Vagina (tissue), 2 donors: ENCODE measurements around the gene SAE1. TPM values are rescaled to one million over a fixed set of nuclear protein-coding genes. Genes with fewer than 3 reads are reported as not detected.

Experiments used
- DNase-seq, 2 donors: peaks; one replicate each; pipeline ENCODE4 v3.0.0-alpha.2; 2017; ENCODE audit errors: extremely low spot score in 2 of 2
- H3K27ac ChIP-seq: fragments of 200-600 bp; sonication (generic); one replicate; pipeline ENCODE4 v1.5.1; 2019
- H3K27me3 ChIP-seq: fragments of 200-600 bp; sonication (generic); one replicate; pipeline ENCODE4 v1.5.1; 2019
- H3K36me3 ChIP-seq, 2 donors: fragments of 200-600 bp; sonication (generic); one replicate each; pipeline ENCODE4 v1.5.1; 2017 to 2019
- H3K4me1 ChIP-seq: fragments of 200-600 bp; sonication (generic); one replicate; pipeline ENCODE4 v1.5.1; 2019
- H3K4me3 ChIP-seq, 2 donors: fragments of 200-600 bp; sonication (generic); 1 replicate in 1 of 2; 2 replicates in 1 of 2; pipeline ENCODE4 v1.5.1; 2016 to 2019
- H3K9me3 ChIP-seq: fragments of 200-600 bp; sonication (generic); one replicate; pipeline ENCODE4 v1.5.1; 2019
- CTCF ChIP-seq, 3 experiments: fragments of 450-650 bp in 2 of 3; fragments of 200-600 bp in 1 of 3; sonication (generic) in 1 of 3; IDR thresholded peaks; one replicate each; pipeline ENCODE4 v1.5.1; 2017 to 2019; ENCODE audit warnings: antibody characterized with exemption in 3 of 3, mild to moderate bottlenecking in 2 of 3, moderate library complexity in 2 of 3
- POLR2A ChIP-seq, 2 donors: fragments of 450-650 bp; IDR thresholded peaks; one replicate each; pipeline ENCODE4 v1.6.1; 2017; ENCODE audit warnings: antibody characterized with exemption in 2 of 2, mild to moderate bottlenecking in 2 of 2, moderate library complexity in 2 of 2
- POLR2AphosphoS5 ChIP-seq, 2 donors: sonication (generic); formaldehyde crosslinking; IDR thresholded peaks; one replicate each; pipeline ENCODE4 v1.9.0; 2017; ENCODE audit warnings: antibody characterized with exemption in 2 of 2, mild to moderate bottlenecking in 2 of 2, low read depth in 1 of 2; ENCODE audit not compliant: insufficient read depth in 1 of 2
- intact Hi-C: fragments of 100-400 bp; cut with DNase I; formaldehyde crosslinking; loops from one replicate; pipeline ENCODE4 v1.15.1; 2023
- total RNA-seq: library from RNA; depleted of rRNA; stranded (reverse); fragments of >200 nt; gene quantifications from one replicate; pipeline ENCODE4 v1.2.3, GENCODE V29; 2016

SAE1 gene
- total RNA-seq, 1 donor from 2014 or later = 32.7 TPM

- Histone ChIP-seq H3K36me3 (peaks cover 0 to 13% of the 10 kb centered on the region in 2 donors), H3K9me3 (no peaks in the 10 kb centered on the region), H3K4me1 (peaks cover 10% of the 10 kb centered on the region), H3K27me3 (no peaks in the 10 kb centered on the region), H3K4me3 (no peak overlapping the region), H3K27ac (peak overlapping the region; percentile 74)
- intact Hi-C loops = loop anchor here (5.0 kb wide), 1 partner anchor 33 kb away; no protein-coding TSS in a partner anchor
- DNase-seq = no peak
- TF ChIP-seq POLR2AphosphoS5 (IDR thresholded peaks at IDR 0.05; ENCODE audit: insufficient read depth in 1 of 2, low read depth in 1 of 2) (no peak), POLR2A (IDR thresholded peaks at IDR 0.05) (no peak), CTCF (IDR thresholded peaks at IDR 0.05) (no peak)
Observed at GRCh38 chr19:47209319-47210179, 78.9 kb downstream of the SAE1 start.

DNA sequence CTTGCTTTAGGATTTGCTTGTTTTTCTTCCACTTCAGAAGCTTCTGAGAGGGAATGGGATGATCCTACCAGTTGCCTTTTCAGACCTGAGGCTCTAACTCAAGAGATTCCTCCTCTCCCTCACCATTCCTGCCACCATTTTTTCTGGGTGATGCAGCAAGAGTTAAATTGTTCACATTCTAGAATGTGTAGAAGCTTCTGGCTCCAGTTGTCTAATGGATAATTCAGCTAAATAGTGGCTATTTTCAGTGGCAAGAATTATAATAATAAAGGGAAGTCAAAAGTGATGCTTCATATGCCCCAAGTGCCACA is 79.5 kb downstream of the SAE1 start:
- TF ChIP-seq POLR2A (IDR thresholded peaks at IDR 0.05) (no peak), POLR2AphosphoS5 (IDR thresholded peaks at IDR 0.05; ENCODE audit: insufficient read depth in 1 of 2, low read depth in 1 of 2) (no peak), CTCF (IDR thresholded peaks at IDR 0.05) (no peak)
- peaks cover 10% of the 10 kb centered on the region for H3K4me1 ChIP-seq
- peak overlapping the region; percentile 74 for H3K27ac ChIP-seq
- DNase-seq = no peak
- H3K4me3 ChIP-seq = no peak overlapping the region
- peaks cover 0 to 13% of the 10 kb centered on the region in 2 donors for H3K36me3 ChIP-seq
- H3K27me3 ChIP-seq = no peaks in the 10 kb centered on the region
- H3K9me3 ChIP-seq = no peaks in the 10 kb centered on the region
- intact Hi-C loops = no loop called here

- intact Hi-C loops = no loop called here
- Histone ChIP-seq H3K36me3 (peaks cover 0 to 13% of the 10 kb centered on the region in 2 donors), H3K27ac (peak overlapping the region; percentile 74), H3K4me3 (no peak overlapping the region), H3K4me1 (peaks cover 10% of the 10 kb centered on the region), H3K27me3 (no peaks in the 10 kb centered on the region), H3K9me3 (no peaks in the 10 kb centered on the region)
- TF ChIP-seq POLR2A (IDR thresholded peaks at IDR 0.05) (no peak), CTCF (IDR thresholded peaks at IDR 0.05) (peak; percentile 59 to 90 (median 87)), POLR2AphosphoS5 (IDR thresholded peaks at IDR 0.05; ENCODE audit: insufficient read depth in 1 of 2, low read depth in 1 of 2) (peak in 1 of 2 donors; percentile 72)
- no peak for DNase-seq
Observed at GRCh38 chr19:47210689-47211316, 80.2 kb downstream of the SAE1 start.

DNA sequence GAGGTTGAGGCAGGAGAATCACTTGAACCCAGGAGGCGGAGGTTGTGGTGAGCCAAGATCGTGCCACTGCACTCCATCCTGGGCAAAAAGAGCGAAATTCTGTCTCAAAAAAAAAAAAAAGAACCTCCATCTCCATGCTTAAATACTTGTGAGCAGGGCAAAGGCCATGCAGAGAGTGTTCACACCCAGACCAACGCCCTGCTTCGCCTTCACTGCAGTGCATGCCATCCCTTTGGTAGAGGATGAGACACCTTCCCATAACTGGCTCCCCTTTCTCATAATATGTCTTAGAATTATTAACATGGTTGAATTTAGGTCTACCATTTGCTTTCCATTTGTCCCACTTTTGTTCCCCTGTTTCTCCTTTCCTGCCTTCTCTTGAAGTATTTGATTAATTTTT is 84.9 kb downstream of the SAE1 start:
- TF ChIP-seq POLR2A (IDR thresholded peaks at IDR 0.05) = no peak
- no peak for TF ChIP-seq POLR2AphosphoS5 (IDR thresholded peaks at IDR 0.05; ENCODE audit: insufficient read depth in 1 of 2, low read depth in 1 of 2)
- TF ChIP-seq CTCF (IDR thresholded peaks at IDR 0.05) = no peak
- Histone ChIP-seq H3K4me1 (peaks cover 5% of the 10 kb centered on the region), H3K9me3 (no peaks in the 10 kb centered on the region), H3K36me3 (peaks cover 0 to 2% of the 10 kb centered on the region in 2 donors), H3K27ac (no peak overlapping the region), H3K27me3 (no peaks in the 10 kb centered on the region), H3K4me3 (no peak overlapping the region)
- intact Hi-C loops = no loop called here
- DNase-seq = no peak
